Measurements from ENCODE around the gene NME5.
"Not testable (repeated sequence)": the region's sequence is repeated elsewhere in the genome, so short reads cannot be mapped to it uniquely, and the experiment has no call there.

The NME5 gene

GRCh38 chr5:138082033-138082432, 57.2 kb downstream of the NME5 start:
- DNase-seq (ENCODE audit: low read depth in 2 of 3, low spot score in 1 of 3): no peak

DNA sequence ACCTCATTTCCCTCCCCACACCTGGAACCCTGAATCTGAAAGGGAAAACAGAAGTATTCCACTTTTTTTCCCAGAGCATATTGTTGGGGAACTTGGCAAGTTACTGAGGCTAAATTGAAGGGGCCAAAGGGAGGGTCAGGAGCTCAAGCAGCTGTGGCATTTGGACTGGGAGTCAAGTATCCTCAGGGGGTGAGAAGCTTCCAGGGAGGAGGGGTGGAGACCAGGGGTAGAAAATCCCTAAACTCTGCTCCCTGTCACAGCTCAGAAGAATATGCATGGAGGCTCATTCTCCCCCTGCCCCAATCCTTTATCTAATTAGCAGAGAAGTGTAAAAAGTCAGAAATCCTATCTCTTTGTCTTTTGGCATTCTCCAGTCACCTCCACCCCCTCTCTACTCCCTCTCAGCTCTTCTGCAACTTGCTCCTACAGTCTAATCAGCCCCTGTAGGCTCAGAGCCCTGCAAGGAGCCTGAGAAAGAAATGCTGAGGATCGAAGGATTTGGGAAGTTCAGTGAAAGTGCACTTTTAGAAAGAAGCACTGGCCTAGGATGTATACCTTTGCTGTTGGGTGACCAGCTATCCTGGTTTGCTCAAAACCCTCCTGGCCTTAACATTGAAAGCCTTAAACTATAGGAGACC, 61.1 kb downstream of the NME5 start:
- no peak for DNase-seq (ENCODE audit: low read depth in 2 of 3, low spot score in 1 of 3)

GRCh38 chr5:138077064-138077696, 62.0 kb downstream of the NME5 start:
- peak in 2 of 3 donors; percentile 26 to 49 for DNase-seq (ENCODE audit: low read depth in 2 of 3, low spot score in 1 of 3)

DNA sequence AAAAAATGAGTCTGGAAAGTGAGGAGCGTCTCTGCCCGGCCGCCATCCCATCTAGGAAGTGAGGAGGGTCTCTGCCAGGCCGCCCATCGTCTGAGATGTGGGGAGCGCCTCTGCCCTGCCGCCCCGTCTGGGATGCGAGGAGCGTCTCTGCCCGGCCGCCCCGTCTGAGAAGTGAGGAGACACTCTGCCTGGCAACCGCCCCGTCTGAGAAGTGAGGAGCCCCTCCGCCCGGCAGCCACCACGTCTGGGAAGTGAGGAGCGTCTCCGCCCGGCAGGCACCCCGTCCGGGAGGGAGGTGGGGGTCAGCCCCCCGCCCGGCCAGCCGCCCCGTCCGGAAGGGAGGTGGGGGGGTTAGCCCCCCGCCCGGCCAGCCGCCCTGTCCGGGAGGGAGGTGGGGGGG, 69.2 kb downstream of the NME5 start:
- DNase-seq (ENCODE audit: low read depth in 2 of 3, low spot score in 1 of 3): not testable (repeated sequence)

DNA sequence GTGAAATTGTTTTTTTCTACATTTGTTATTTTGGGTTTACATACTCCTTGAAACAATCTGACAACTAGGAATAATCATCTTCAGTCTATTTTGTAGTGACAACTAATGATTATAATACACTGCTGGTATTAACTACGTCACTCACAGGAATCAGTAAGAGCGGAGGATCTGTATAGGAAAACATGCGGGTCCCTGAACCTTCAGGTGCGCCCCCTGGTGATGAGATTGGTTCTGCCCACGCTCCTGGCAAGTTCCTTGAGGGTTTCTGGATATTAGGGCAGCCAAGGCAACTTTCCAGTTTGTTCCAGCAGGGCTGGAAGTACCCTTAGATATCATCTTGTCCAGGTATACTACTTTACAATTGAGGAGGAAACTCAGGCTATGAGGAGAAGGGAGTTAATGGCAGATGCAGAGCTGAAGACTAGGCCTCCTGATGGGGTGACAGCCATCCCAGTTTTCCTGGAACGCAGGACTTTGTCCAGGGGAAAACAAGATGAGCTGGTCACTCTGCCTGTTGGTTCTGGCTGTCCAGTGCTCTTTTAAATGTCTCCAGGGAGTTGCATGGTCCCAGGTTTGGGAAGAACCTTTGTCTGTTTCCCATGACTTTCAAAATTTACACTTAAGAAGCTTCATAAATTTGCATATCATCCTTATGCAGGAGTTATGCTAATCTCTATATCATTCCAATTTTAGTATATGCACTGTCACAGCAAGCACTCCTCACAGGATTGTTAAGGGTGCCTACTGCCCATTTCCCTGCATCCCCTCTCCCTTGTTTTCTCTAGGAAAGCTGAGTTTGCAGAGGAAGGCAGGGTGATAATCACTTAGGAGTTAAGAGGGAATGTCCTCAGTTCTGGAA, 70.3 kb downstream of the NME5 start:
- DNase-seq (ENCODE audit: low read depth in 2 of 3, low spot score in 1 of 3): peak; percentile 58 to 73 (median 69)

- DNase-seq (ENCODE audit: low read depth in 2 of 3, low spot score in 1 of 3): no peak
Measured at GRCh38 chr5:138067945-138068344, 71.3 kb downstream of the NME5 start.
